Measurements from ENCODE around the gene GFOD1.

DNA sequence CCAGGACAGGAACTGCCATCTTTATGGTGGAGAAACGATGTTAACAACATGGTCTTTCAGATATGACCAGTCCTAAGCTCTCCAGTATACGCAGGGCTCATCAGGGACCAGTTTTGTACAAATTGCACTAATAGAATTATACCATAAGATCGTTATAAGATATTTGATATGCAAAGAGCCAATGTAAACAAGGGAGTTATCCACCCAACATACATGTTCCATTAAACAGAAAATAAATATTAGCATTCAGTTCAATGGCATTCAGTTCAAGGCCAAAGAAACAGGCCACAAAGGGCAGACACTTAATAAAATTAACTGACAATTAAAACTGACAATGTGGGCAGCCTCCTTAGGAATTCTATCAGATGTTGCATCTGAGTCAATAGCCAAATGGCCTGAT lies 2.6 kb downstream of the GFOD1 start:
- TF ChIP-seq, protein P1, sequence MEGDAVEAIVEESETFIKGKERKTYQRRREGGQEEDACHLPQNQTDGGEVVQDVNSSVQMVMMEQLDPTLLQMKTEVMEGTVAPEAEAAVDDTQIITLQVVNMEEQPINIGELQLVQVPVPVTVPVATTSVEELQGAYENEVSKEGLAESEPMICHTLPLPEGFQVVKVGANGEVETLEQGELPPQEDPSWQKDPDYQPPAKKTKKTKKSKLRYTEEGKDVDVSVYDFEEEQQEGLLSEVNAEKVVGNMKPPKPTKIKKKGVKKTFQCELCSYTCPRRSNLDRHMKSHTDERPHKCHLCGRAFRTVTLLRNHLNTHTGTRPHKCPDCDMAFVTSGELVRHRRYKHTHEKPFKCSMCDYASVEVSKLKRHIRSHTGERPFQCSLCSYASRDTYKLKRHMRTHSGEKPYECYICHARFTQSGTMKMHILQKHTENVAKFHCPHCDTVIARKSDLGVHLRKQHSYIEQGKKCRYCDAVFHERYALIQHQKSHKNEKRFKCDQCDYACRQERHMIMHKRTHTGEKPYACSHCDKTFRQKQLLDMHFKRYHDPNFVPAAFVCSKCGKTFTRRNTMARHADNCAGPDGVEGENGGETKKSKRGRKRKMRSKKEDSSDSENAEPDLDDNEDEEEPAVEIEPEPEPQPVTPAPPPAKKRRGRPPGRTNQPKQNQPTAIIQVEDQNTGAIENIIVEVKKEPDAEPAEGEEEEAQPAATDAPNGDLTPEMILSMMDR (IDR thresholded peaks at IDR 0.05; ENCODE audit: low read depth, low read length, missing input control): no peak
- TF ChIP-seq SP1 (IDR thresholded peaks at IDR 0.05) (no peak), GABPA (IDR thresholded peaks at IDR 0.05 in 1 of 2, conservative IDR thresholded peaks at IDR 0.05 in 1 of 2) (no peak)
- TF ChIP-seq, protein P2, sequence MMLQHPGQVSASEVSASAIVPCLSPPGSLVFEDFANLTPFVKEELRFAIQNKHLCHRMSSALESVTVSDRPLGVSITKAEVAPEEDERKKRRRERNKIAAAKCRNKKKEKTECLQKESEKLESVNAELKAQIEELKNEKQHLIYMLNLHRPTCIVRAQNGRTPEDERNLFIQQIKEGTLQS (IDR thresholded peaks at IDR 0.05): no peak
- TF ChIP-seq, protein P3, sequence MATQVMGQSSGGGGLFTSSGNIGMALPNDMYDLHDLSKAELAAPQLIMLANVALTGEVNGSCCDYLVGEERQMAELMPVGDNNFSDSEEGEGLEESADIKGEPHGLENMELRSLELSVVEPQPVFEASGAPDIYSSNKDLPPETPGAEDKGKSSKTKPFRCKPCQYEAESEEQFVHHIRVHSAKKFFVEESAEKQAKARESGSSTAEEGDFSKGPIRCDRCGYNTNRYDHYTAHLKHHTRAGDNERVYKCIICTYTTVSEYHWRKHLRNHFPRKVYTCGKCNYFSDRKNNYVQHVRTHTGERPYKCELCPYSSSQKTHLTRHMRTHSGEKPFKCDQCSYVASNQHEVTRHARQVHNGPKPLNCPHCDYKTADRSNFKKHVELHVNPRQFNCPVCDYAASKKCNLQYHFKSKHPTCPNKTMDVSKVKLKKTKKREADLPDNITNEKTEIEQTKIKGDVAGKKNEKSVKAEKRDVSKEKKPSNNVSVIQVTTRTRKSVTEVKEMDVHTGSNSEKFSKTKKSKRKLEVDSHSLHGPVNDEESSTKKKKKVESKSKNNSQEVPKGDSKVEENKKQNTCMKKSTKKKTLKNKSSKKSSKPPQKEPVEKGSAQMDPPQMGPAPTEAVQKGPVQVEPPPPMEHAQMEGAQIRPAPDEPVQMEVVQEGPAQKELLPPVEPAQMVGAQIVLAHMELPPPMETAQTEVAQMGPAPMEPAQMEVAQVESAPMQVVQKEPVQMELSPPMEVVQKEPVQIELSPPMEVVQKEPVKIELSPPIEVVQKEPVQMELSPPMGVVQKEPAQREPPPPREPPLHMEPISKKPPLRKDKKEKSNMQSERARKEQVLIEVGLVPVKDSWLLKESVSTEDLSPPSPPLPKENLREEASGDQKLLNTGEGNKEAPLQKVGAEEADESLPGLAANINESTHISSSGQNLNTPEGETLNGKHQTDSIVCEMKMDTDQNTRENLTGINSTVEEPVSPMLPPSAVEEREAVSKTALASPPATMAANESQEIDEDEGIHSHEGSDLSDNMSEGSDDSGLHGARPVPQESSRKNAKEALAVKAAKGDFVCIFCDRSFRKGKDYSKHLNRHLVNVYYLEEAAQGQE (IDR thresholded peaks at IDR 0.05): no peak
- TF ChIP-seq, protein P4, sequence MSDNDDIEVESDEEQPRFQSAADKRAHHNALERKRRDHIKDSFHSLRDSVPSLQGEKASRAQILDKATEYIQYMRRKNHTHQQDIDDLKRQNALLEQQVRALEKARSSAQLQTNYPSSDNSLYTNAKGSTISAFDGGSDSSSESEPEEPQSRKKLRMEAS (IDR thresholded peaks at IDR 0.05): no peak
